Osteocyte (in vitro differentiated cells): Measurements from ENCODE around the gene STXBP4. TPM values are rescaled to one million over a fixed set of nuclear protein-coding genes. Genes with fewer than 3 reads are reported as not detected.

Experiments
- DNase-seq: peaks from one replicate; pipeline ENCODE4 v3.0.0; 2021; ENCODE audit warnings: mixed read lengths; ENCODE audit not compliant: unreplicated experiment; ENCODE audit errors: extremely low spot score
- H3K27ac Mint-ChIP-seq: one replicate; pipeline ENCODE4 v1.8.0; 2021; ENCODE audit warnings: mild to moderate bottlenecking, mixed read lengths; ENCODE audit not compliant: unreplicated experiment
- H3K27me3 Mint-ChIP-seq: one replicate; pipeline ENCODE4 v1.8.0; 2021; ENCODE audit warnings: mixed read lengths; ENCODE audit not compliant: unreplicated experiment
- H3K36me3 Mint-ChIP-seq: one replicate; pipeline ENCODE4 v1.8.0; 2021; ENCODE audit warnings: mixed read lengths; ENCODE audit not compliant: unreplicated experiment
- H3K4me1 Mint-ChIP-seq: one replicate; pipeline ENCODE4 v1.8.0; 2021; ENCODE audit warnings: mixed read lengths; ENCODE audit not compliant: unreplicated experiment
- H3K4me3 Mint-ChIP-seq: one replicate; pipeline ENCODE4 v1.8.0; 2021; ENCODE audit warnings: mild to moderate bottlenecking, moderate library complexity, mixed read lengths; ENCODE audit not compliant: unreplicated experiment
- H3K9me3 Mint-ChIP-seq: one replicate; pipeline ENCODE4 v1.8.0; 2021; ENCODE audit warnings: mixed read lengths; ENCODE audit not compliant: unreplicated experiment
- CTCF ChIP-seq: fragments of 200-600 bp; sonication (generic); IDR thresholded peaks from 2 replicates; pipeline ENCODE4 v1.5.0; 2021; ENCODE audit warnings: antibody characterized with exemption, mild to moderate bottlenecking, moderate library complexity
- total RNA-seq: library from RNA; stranded (reverse); gene quantifications from 2 replicates; pipeline ENCODE4 v1.2.1, GENCODE V29; 2021

Gene STXBP4
- total RNA-seq, 1 donor from 2014 or later: 20.8 TPM

GRCh38 chr17:54948380-54948779 lies 20.2 kb upstream of the STXBP4 start:
- H3K9me3 Mint-ChIP-seq: no peaks in the 10 kb centered on the region
- no peak overlapping the region for H3K4me3 Mint-ChIP-seq
- no peak for TF ChIP-seq CTCF
- H3K36me3 Mint-ChIP-seq: peaks cover 35% of the 10 kb centered on the region
- no peaks in the 10 kb centered on the region for H3K27me3 Mint-ChIP-seq
- no peak for DNase-seq
- peaks cover 18% of the 10 kb centered on the region for H3K4me1 Mint-ChIP-seq
- H3K27ac Mint-ChIP-seq: peak overlapping the region; percentile 50

- Mint-ChIP-seq H3K27ac (no peak overlapping the region), H3K27me3 (no peaks in the 10 kb centered on the region), H3K36me3 (peaks cover 39% of the 10 kb centered on the region), H3K4me1 (peaks cover 11% of the 10 kb centered on the region), H3K4me3 (no peak overlapping the region), H3K9me3 (no peaks in the 10 kb centered on the region)
- DNase-seq: no peak
- TF ChIP-seq CTCF: no peak
Measured at GRCh38 chr17:54950116-54950515, 18.4 kb upstream of the STXBP4 start.

- no peaks in the 10 kb centered on the region for H3K27me3 Mint-ChIP-seq
- TF ChIP-seq CTCF: no peak
- H3K9me3 Mint-ChIP-seq: no peaks in the 10 kb centered on the region
- no peak overlapping the region for H3K27ac Mint-ChIP-seq
- no peak for DNase-seq
- H3K4me3 Mint-ChIP-seq: no peak overlapping the region
- H3K4me1 Mint-ChIP-seq: peaks cover 5% of the 10 kb centered on the region
- H3K36me3 Mint-ChIP-seq: peaks cover 37% of the 10 kb centered on the region
Measured at GRCh38 chr17:54951286-54951685, 17.3 kb upstream of the STXBP4 start.

GRCh38 chr17:54956791-54957190 lies 11.8 kb upstream of the STXBP4 start:
- no peak overlapping the region for H3K4me3 Mint-ChIP-seq

GRCh38 chr17:54967621-54968261 lies 824 bp upstream of the STXBP4 start:
- Mint-ChIP-seq H3K27me3 (no peaks in the 10 kb centered on the region), H3K27ac (no peak overlapping the region), H3K9me3 (no peaks in the 10 kb centered on the region), H3K4me3 (no peak overlapping the region), H3K4me1 (peaks cover 21% of the 10 kb centered on the region), H3K36me3 (peaks cover 13% of the 10 kb centered on the region)
- no peak for TF ChIP-seq CTCF
- DNase-seq: no peak

More at GRCh38 chr17:54956791-54957190, 11.8 kb upstream of the STXBP4 start:
- no peak overlapping the region for H3K27ac Mint-ChIP-seq
- peaks cover 41% of the 10 kb centered on the region for H3K36me3 Mint-ChIP-seq
- DNase-seq: no peak
- no peaks in the 10 kb centered on the region for H3K4me1 Mint-ChIP-seq
- H3K9me3 Mint-ChIP-seq: no peaks in the 10 kb centered on the region
- H3K27me3 Mint-ChIP-seq: no peaks in the 10 kb centered on the region
- no peak for TF ChIP-seq CTCF
